Measurements from ENCODE around the gene NR5A1.

NR5A1 gene

GRCh38 chr9:124498499-124499146 is 8.6 kb downstream of the NR5A1 start:
- no peak for TF ChIP-seq CTCF (IDR thresholded peaks at IDR 0.05; ENCODE audit: low read depth, low read length)

GRCh38 chr9:124498040-124498439 is 9.2 kb downstream of the NR5A1 start:
- DNase-seq (ENCODE audit: extremely low read depth, low read depth) = no peak
- TF ChIP-seq CTCF (IDR thresholded peaks at IDR 0.05; ENCODE audit: low read depth, low read length) = no peak

More at GRCh38 chr9:124498499-124499146, 8.6 kb downstream of the NR5A1 start:
- no peak for DNase-seq (ENCODE audit: extremely low read depth, low read depth)

GRCh38 chr9:124497441-124497840 is 9.8 kb downstream of the NR5A1 start:
- DNase-seq (ENCODE audit: extremely low read depth, low read depth) = no peak
- TF ChIP-seq CTCF (IDR thresholded peaks at IDR 0.05; ENCODE audit: low read depth, low read length) = no peak

- TF ChIP-seq CTCF (IDR thresholded peaks at IDR 0.05; ENCODE audit: low read depth, low read length) = no peak
- no peak for DNase-seq (ENCODE audit: extremely low read depth, low read depth)
Measured at GRCh38 chr9:124496463-124496862, 10.7 kb downstream of the NR5A1 start.

- no peak for DNase-seq (ENCODE audit: extremely low read depth, low read depth)
- TF ChIP-seq CTCF (IDR thresholded peaks at IDR 0.05; ENCODE audit: low read depth, low read length) = no peak
Measured at GRCh38 chr9:124496075-124496449, 11.1 kb downstream of the NR5A1 start.

- TF ChIP-seq CTCF (IDR thresholded peaks at IDR 0.05; ENCODE audit: low read depth, low read length) = no peak
- DNase-seq (ENCODE audit: extremely low read depth, low read depth) = no peak
Measured at GRCh38 chr9:124495126-124496074, 11.8 kb downstream of the NR5A1 start.

All from AG09319 (cell line).